GM21529 (cell line): Measurements from ENCODE around the gene HAGH.

Experiments
- ATAC-seq: cut with Tn5 transposase; IDR thresholded peaks from one replicate; pipeline ENCODE4 v1.9.1; 2021; ENCODE audit not compliant: unreplicated experiment

Gene HAGH

GRCh38 chr16:1775846-1776671, 50.6 kb downstream of the HAGH start:
- no peak for ATAC-seq

- ATAC-seq, result no peak
Measured at GRCh38 chr16:1775006-1775845, 51.4 kb downstream of the HAGH start.

- ATAC-seq, result no peak
Measured at GRCh38 chr16:1774448-1774780, 52.2 kb downstream of the HAGH start.

GRCh38 chr16:1773703-1774447, 52.8 kb downstream of the HAGH start:
- ATAC-seq, result no peak

- ATAC-seq, result no peak
Measured at GRCh38 chr16:1772908-1773702, 53.5 kb downstream of the HAGH start, which contains the start of gene MRPS34. MRPS34 (minus strand) TSS chr16:1773134; CDS start chr16:1773119, 15 bp downstream.

GRCh38 chr16:1772362-1772907, 54.2 kb downstream of the HAGH start, which contains the start of gene EME2:
EME2 (plus strand) TSS chr16:1772810; CDS start chr16:1773228, 418 bp downstream.
- ATAC-seq, result no peak

- ATAC-seq, result no peak
Measured at GRCh38 chr16:1771864-1772361, 54.7 kb downstream of the HAGH start.

- ATAC-seq, result no peak
Measured at GRCh38 chr16:1771188-1771863, 55.3 kb downstream of the HAGH start, which contains the start of gene NME3. NME3 (minus strand) TSS chr16:1771543; CDS start chr16:1771534, 9 bp downstream.

GRCh38 chr16:1770328-1771187, 56.1 kb downstream of the HAGH start:
- no peak for ATAC-seq

- ATAC-seq, result no peak
Measured at GRCh38 chr16:1769402-1770300, 57.0 kb downstream of the HAGH start.

- no peak for ATAC-seq
Measured at GRCh38 chr16:1768767-1769401, 57.7 kb downstream of the HAGH start.

- ATAC-seq, result no peak
Measured at GRCh38 chr16:1768061-1768766, 58.4 kb downstream of the HAGH start.

- ATAC-seq, result no peak
Measured at GRCh38 chr16:1767116-1767994, 59.3 kb downstream of the HAGH start.

- ATAC-seq, result no peak
Measured at GRCh38 chr16:1766701-1767100, 59.9 kb downstream of the HAGH start.

GRCh38 chr16:1766231-1766630, 60.4 kb downstream of the HAGH start:
- no peak for ATAC-seq
